22Rv1 (cell line): Measurements from ENCODE around the gene SPSB2.
A peak's percentile ranks its signal among the peaks of the same experiment; 100 is the strongest.
"Not testable (repeated sequence)": the region's sequence is repeated elsewhere in the genome, so short reads cannot be mapped to it uniquely, and the experiment has no call there.

Experiments used
- H3K27ac ChIP-seq: fragments of 450-650 bp; 2 replicates; pipeline ENCODE4 v1.5.1; 2017
- CTCF ChIP-seq: fragments of 450-650 bp; IDR thresholded peaks from 2 replicates; pipeline ENCODE4 v1.5.1; 2017; ENCODE audit warnings: mild to moderate bottlenecking
- ZFX ChIP-seq: fragments of 450-650 bp; IDR thresholded peaks from 2 replicates; pipeline ENCODE4 v1.6.1; 2017; ENCODE audit warnings: antibody characterized with exemption, borderline replicate concordance

The SPSB2 gene

GRCh38 chr12:6896846-6897435 lies 23.8 kb upstream of the SPSB2 start:
- TF ChIP-seq ZFX, result no peak
- TF ChIP-seq CTCF, result no peak

GRCh38 chr12:6894321-6894720 lies 21.2 kb upstream of the SPSB2 start:
- H3K27ac ChIP-seq, result no peak overlapping the region
- no peak for TF ChIP-seq CTCF
- TF ChIP-seq ZFX, result no peak

More at GRCh38 chr12:6896846-6897435, 23.8 kb upstream of the SPSB2 start:
- no peak overlapping the region for H3K27ac ChIP-seq

GRCh38 chr12:6892683-6893082 lies 19.6 kb upstream of the SPSB2 start:
- not testable (repeated sequence) for H3K27ac ChIP-seq

GRCh38 chr12:6891646-6892001 lies 18.5 kb upstream of the SPSB2 start:
- TF ChIP-seq CTCF (no peak), ZFX (no peak)
- H3K27ac ChIP-seq, result peak overlapping the region; percentile 94

- no peak for TF ChIP-seq ZFX
- TF ChIP-seq CTCF, result peak; percentile 100
- H3K27ac ChIP-seq, result peak overlapping the region; percentile 94
These were observed 17.9 kb upstream of the SPSB2 start for GRCh38 chr12:6890789-6891645.

- peak overlapping the region; percentile 94 for H3K27ac ChIP-seq
These were observed 16.9 kb upstream of the SPSB2 start for GRCh38 chr12:6889775-6890573.

- peak overlapping the region; percentile 94 for H3K27ac ChIP-seq
These were observed 15.7 kb upstream of the SPSB2 start for GRCh38 chr12:6888794-6889193.

- H3K27ac ChIP-seq, result peak overlapping the region; percentile 94
- no peak for TF ChIP-seq ZFX
- TF ChIP-seq CTCF, result no peak
These were observed 15.3 kb upstream of the SPSB2 start for GRCh38 chr12:6888360-6888759.
